ENCODE data around the gene VWA7.

DNA sequence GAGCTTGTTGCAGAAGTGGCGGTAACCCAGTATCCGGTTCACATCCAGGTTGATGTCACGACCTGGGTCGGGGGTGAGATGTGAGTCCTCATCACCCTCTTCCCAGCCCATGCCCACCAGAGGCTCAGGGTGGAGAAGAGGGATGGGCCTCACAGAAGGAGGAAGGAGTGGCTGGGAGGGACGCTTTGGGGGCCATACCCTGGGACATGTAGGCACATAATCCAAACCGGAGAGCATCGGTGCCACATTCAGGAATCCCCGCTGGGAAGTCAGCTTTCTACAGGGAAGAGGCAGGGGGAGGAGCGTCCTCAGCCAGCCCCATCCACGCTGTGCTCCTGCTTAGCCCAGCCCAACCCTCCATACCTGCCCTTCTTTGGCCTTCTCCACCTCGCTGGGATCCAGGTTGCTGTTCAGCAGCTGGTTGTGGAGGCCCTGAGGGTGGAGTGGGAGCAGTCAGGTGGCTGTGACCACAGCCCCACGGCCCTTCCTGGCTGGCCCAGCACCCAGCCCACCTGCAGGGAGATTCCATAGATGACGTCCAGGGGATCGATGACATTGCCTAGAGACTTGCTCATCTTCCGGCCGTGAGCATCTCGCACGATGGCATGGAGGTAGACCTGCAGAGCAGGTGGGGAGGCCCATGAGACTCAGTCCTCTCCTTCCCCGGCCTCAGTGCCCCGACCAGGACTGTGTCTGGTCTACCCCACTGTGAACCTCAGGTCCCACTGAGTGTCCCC lies 3.5 kb upstream of the VWA7 start:
- TF ChIP-seq CTCF (IDR thresholded peaks at IDR 0.05) (no peak), POLR2A (IDR thresholded peaks at IDR 0.05) (no peak)

All from body of pancreas (tissue), 4 donors.